ENCODE data around the gene SOX6.

SOX6 gene

DNA sequence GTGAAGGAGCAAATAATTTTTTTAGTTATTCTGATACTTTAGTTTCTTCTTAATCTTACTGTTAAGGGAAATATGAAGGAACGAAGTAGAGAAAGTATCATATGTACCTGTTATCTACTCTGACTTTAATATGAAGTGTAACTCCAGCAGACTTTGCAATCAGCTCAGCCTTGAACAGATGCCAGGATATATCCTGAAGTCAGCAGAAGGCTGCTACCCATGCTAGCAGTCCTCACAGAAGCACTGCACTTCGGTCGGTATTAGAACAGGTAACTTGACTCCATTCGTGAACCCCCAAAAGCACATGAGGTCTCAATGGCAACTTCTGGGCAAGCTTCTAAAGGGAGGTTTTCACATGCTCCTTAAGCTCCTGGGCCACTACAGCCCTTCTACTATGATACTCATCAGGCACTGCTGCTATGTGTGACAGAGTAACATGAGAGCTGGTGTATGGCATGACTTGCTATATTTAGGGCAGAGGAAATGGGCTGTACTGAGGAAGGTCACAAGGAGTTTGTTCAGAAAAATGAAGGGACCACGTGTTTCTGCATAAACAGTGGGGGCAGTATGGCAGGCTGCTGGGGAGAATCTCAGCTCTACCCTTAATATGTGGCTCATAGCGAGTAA is 344.1 kb downstream of the SOX6 start:
- DNase-seq (ENCODE audit: low read depth in 1 of 2, low spot score in 1 of 2) = no peak
- no peak for TF ChIP-seq JUND (IDR thresholded peaks at IDR 0.05; ENCODE audit: low read depth)
- in situ Hi-C loops (cut with HindIII; ENCODE audit: low pct_unique_long_range_greater_than_20kb, low sequenced_read_pairs) = no loop called here

DNA sequence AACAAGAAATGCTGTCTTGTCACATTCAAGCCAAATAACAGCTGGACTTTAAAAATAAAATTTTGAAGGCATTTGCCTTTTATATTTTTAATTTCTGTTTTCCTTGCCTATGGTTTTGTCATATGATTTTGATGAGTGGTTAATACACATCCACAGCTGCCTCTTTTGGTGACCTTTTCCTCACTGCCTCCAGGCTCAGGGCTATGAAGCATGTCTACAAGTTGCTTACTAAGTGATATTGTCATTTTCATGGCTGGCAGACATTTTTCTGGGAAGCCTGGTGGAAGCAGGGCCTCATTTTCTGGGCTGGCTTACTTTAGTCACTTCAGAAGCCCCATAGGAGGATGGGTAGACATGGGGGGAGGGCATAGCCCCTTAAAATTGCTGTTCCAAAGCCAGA is 344.9 kb downstream of the SOX6 start:
- no peak for TF ChIP-seq JUND (IDR thresholded peaks at IDR 0.05; ENCODE audit: low read depth)
- in situ Hi-C loops (cut with HindIII; ENCODE audit: low pct_unique_long_range_greater_than_20kb, low sequenced_read_pairs) = no loop called here

GRCh38 chr11:16009021-16009420 is 347.3 kb downstream of the SOX6 start:
- in situ Hi-C loops (cut with HindIII; ENCODE audit: low pct_unique_long_range_greater_than_20kb, low sequenced_read_pairs) = no loop called here
- no peak for DNase-seq (ENCODE audit: low read depth in 1 of 2, low spot score in 1 of 2)
- no peak for TF ChIP-seq JUND (IDR thresholded peaks at IDR 0.05; ENCODE audit: low read depth)

More for the DNA sequence above, 344.9 kb downstream of the SOX6 start:
- DNase-seq (ENCODE audit: low read depth in 1 of 2, low spot score in 1 of 2) = no peak

DNA sequence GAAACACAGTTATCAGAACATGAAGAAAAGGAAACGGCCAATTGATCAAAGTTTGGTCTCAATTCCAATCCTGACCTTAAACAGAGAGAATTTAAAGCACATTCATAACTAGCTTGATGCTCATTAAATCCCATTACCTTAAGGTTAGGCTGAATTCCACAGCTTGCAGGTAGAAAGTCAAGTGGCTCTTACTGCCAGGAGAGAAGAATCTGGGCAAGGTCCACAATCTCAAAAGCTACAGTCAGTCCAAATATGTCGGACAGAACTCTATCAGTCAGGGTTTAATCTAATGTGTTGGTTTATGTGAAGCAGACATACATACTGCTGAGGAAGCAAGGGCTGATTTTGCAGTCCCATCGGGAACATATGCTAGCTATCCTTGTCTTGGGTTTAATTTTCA is 348.8 kb downstream of the SOX6 start:
- DNase-seq (ENCODE audit: low read depth in 1 of 2, low spot score in 1 of 2) = no peak
- TF ChIP-seq JUND (IDR thresholded peaks at IDR 0.05; ENCODE audit: low read depth) = no peak
- in situ Hi-C loops (cut with HindIII; ENCODE audit: low pct_unique_long_range_greater_than_20kb, low sequenced_read_pairs) = no loop called here

GRCh38 chr11:16002942-16003341 is 353.4 kb downstream of the SOX6 start:
- in situ Hi-C loops (cut with HindIII; ENCODE audit: low pct_unique_long_range_greater_than_20kb, low sequenced_read_pairs) = no loop called here
- no peak for TF ChIP-seq JUND (IDR thresholded peaks at IDR 0.05; ENCODE audit: low read depth)

GRCh38 chr11:16001899-16002426 is 354.4 kb downstream of the SOX6 start:
- TF ChIP-seq JUND (IDR thresholded peaks at IDR 0.05; ENCODE audit: low read depth) = no peak
- in situ Hi-C loops (cut with HindIII; ENCODE audit: low pct_unique_long_range_greater_than_20kb, low sequenced_read_pairs) = no loop called here
- peak in 1 of 2 experiments; percentile 7 for DNase-seq (ENCODE audit: low read depth in 1 of 2, low spot score in 1 of 2)

More at GRCh38 chr11:16002942-16003341, 353.4 kb downstream of the SOX6 start:
- DNase-seq (ENCODE audit: low read depth in 1 of 2, low spot score in 1 of 2) = no peak

GRCh38 chr11:16001044-16001568 is 355.2 kb downstream of the SOX6 start:
- DNase-seq (ENCODE audit: low read depth in 1 of 2, low spot score in 1 of 2) = no peak

GRCh38 chr11:16000065-16000464 is 356.3 kb downstream of the SOX6 start:
- no peak for TF ChIP-seq JUND (IDR thresholded peaks at IDR 0.05; ENCODE audit: low read depth)
- DNase-seq (ENCODE audit: low read depth in 1 of 2, low spot score in 1 of 2) = no peak
- in situ Hi-C loops (cut with HindIII; ENCODE audit: low pct_unique_long_range_greater_than_20kb, low sequenced_read_pairs) = no loop called here

More at GRCh38 chr11:16001044-16001568, 355.2 kb downstream of the SOX6 start:
- in situ Hi-C loops (cut with HindIII; ENCODE audit: low pct_unique_long_range_greater_than_20kb, low sequenced_read_pairs) = no loop called here
- TF ChIP-seq JUND (IDR thresholded peaks at IDR 0.05; ENCODE audit: low read depth) = no peak

GRCh38 chr11:15993345-15993744 is 363.0 kb downstream of the SOX6 start:
- TF ChIP-seq JUND (IDR thresholded peaks at IDR 0.05; ENCODE audit: low read depth) = no peak
- in situ Hi-C loops (cut with HindIII; ENCODE audit: low pct_unique_long_range_greater_than_20kb, low sequenced_read_pairs) = no loop called here
- DNase-seq (ENCODE audit: low read depth in 1 of 2, low spot score in 1 of 2) = no peak

- in situ Hi-C loops (cut with HindIII; ENCODE audit: low pct_unique_long_range_greater_than_20kb, low sequenced_read_pairs) = no loop called here
- DNase-seq (ENCODE audit: low read depth in 1 of 2, low spot score in 1 of 2) = no peak
- TF ChIP-seq JUND (IDR thresholded peaks at IDR 0.05; ENCODE audit: low read depth) = no peak
Observed at GRCh38 chr11:15991215-15991614, 365.1 kb downstream of the SOX6 start.

- DNase-seq (ENCODE audit: low read depth in 1 of 2, low spot score in 1 of 2) = no peak
- no peak for TF ChIP-seq JUND (IDR thresholded peaks at IDR 0.05; ENCODE audit: low read depth)
- in situ Hi-C loops (cut with HindIII; ENCODE audit: low pct_unique_long_range_greater_than_20kb, low sequenced_read_pairs) = no loop called here
Observed at GRCh38 chr11:15989685-15990084, 366.7 kb downstream of the SOX6 start.

- in situ Hi-C loops (cut with HindIII; ENCODE audit: low pct_unique_long_range_greater_than_20kb, low sequenced_read_pairs) = no loop called here
- DNase-seq (ENCODE audit: low read depth in 1 of 2, low spot score in 1 of 2) = no peak
- no peak for TF ChIP-seq JUND (IDR thresholded peaks at IDR 0.05; ENCODE audit: low read depth)
Observed at GRCh38 chr11:15988693-15989231, 367.6 kb downstream of the SOX6 start.

DNA sequence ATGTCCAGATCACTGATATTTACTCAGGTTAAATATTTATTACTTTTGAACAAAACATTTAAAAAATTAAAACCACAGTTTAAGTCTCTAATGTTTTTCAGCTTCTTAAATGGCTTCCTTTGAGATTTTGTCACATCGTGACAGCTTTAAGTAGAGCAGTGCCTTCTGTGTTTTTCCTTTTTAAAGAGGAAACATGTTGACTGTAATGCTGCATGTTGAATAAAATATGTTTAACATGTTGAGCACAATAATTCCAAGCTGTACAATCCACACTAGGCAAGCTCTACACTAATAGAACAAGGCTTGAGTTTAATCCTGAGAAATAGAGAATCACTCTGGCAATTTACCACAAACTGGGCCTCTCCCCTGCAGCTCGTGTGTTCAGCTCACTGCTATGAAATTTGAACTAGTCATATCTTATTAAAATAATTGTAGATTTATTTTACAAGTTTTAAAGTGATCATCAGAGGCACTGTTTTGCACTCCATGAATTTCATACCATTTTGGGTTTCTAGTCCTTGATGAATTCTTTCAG is 368.3 kb downstream of the SOX6 start:
- TF ChIP-seq JUND (IDR thresholded peaks at IDR 0.05; ENCODE audit: low read depth) = no peak
- in situ Hi-C loops (cut with HindIII; ENCODE audit: low pct_unique_long_range_greater_than_20kb, low sequenced_read_pairs) = no loop called here
- DNase-seq (ENCODE audit: low read depth in 1 of 2, low spot score in 1 of 2) = no peak

Data from T47D (cell line).